OCI-LY1 (cell line): ENCODE data around the gene HCRT.

Experiments used
- H2AFZ ChIP-seq: fragments of 200-600 bp; sonication (generic), shearing (Covaris generic); 2 replicates; pipeline ENCODE4 v1.6.0; 2014; ENCODE audit warnings: antibody characterized with exemption, mild to moderate bottlenecking, low read length
- H3F3A ChIP-seq: fragments of 200-600 bp; sonication (generic), shearing (Covaris generic); 2 replicates; pipeline ENCODE4 v1.6.0; 2014; ENCODE audit warnings: mild to moderate bottlenecking, antibody characterized with exemption, low read length, moderate library complexity; ENCODE audit not compliant: insufficient read depth
- H3K27ac ChIP-seq: fragments of 200-600 bp; sonication (generic); 2 replicates; pipeline ENCODE4 v1.5.1; 2014; ENCODE audit warnings: low read length, mixed run types, mild to moderate bottlenecking, low read depth; ENCODE audit not compliant: poor library complexity, severe bottlenecking
- H3K27me3 ChIP-seq: fragments of 200-600 bp; sonication (generic); 2 replicates; pipeline ENCODE4 v1.6.0; 2014; ENCODE audit warnings: antibody characterized with exemption, mild to moderate bottlenecking, low read length, moderate library complexity; ENCODE audit not compliant: insufficient read depth
- H3K36me3 ChIP-seq: fragments of 200-600 bp; sonication (generic); 2 replicates; pipeline ENCODE4 v1.6.1; 2014; ENCODE audit warnings: mild to moderate bottlenecking, antibody characterized with exemption, low read length, moderate library complexity, mixed read lengths; ENCODE audit not compliant: insufficient read depth
- H3K4me1 ChIP-seq: fragments of 200-600 bp; sonication (generic); 2 replicates; pipeline ENCODE4 v1.5.1; 2014; ENCODE audit warnings: mild to moderate bottlenecking, low read length, moderate library complexity; ENCODE audit not compliant: insufficient read depth, severe bottlenecking
- H3K4me2 ChIP-seq: fragments of 200-600 bp; sonication (generic), shearing (Covaris generic); 2 replicates; pipeline ENCODE4 v1.6.1; 2014; ENCODE audit warnings: low read length
- H3K4me3 ChIP-seq: fragments of 200-600 bp; sonication (generic); 2 replicates; pipeline ENCODE4 v1.5.1; 2014; ENCODE audit warnings: low read length, low read depth, mild to moderate bottlenecking, mixed read lengths; ENCODE audit not compliant: poor library complexity, severe bottlenecking
- H3K79me2 ChIP-seq: fragments of 200-600 bp; shearing (Covaris generic); 2 replicates; pipeline ENCODE4 v1.6.1; 2016; ENCODE audit warnings: mixed run types, low read length, mixed read lengths; ENCODE audit not compliant: insufficient read depth
- H3K9ac ChIP-seq: fragments of 200-600 bp; sonication (generic), shearing (Covaris generic); 2 replicates; pipeline ENCODE4 v1.6.1; 2014; ENCODE audit warnings: mild to moderate bottlenecking, low read length, mixed read lengths
- H3K9me2 ChIP-seq: fragments of 200-600 bp; sonication (generic), shearing (Covaris generic); 2 replicates; pipeline ENCODE4 v1.6.1; 2014; ENCODE audit warnings: low read depth, mild to moderate bottlenecking, low read length, mixed read lengths
- H3K9me3 ChIP-seq: fragments of 200-600 bp; shearing (Covaris generic); 2 replicates; pipeline ENCODE4 v1.6.1; 2014; ENCODE audit warnings: low read length, mixed read lengths
- H4K20me1 ChIP-seq: fragments of 200-600 bp; sonication (generic), shearing (Covaris generic); 2 replicates; pipeline ENCODE4 v1.6.0; 2016; ENCODE audit warnings: mild to moderate bottlenecking, low read length; ENCODE audit not compliant: insufficient read depth
- CTCF ChIP-seq: fragments of 200-600 bp; sonication (generic), shearing (Covaris generic); IDR thresholded peaks from 2 replicates; pipeline ENCODE4 v1.5.1; 2017; ENCODE audit warnings: mild to moderate bottlenecking, antibody characterized with exemption, low read length, moderate library complexity, mixed read lengths
- EZH2 ChIP-seq: fragments of 200-600 bp; sonication (generic), shearing (Covaris generic); IDR thresholded peaks from 2 replicates; pipeline ENCODE4 v1.8.0; 2017; ENCODE audit warnings: borderline replicate concordance, mixed run types, mild to moderate bottlenecking, antibody characterized with exemption, low read length, moderate library complexity, mixed read lengths

HCRT gene

GRCh38 chr17:42193216-42193968 is 8.1 kb upstream of the HCRT start:
- peak overlapping the region; percentile 86 for H3K4me2 ChIP-seq
- H3K9ac ChIP-seq, result peak overlapping the region; percentile 79
- H2AFZ ChIP-seq, result no peak overlapping the region
- H3K4me3 ChIP-seq, result peak overlapping the region; percentile 86
- no peaks in the 10 kb centered on the region for H3K27me3 ChIP-seq
- peak overlapping the region; percentile 36 for H3K27ac ChIP-seq
- no peaks in the 10 kb centered on the region for H4K20me1 ChIP-seq
- H3K4me1 ChIP-seq, result peaks cover 11% of the 10 kb centered on the region
- TF ChIP-seq EZH2 (no peak), CTCF (peak; percentile 30; the same call in 1 of the 2 replicates)
- H3F3A ChIP-seq, result no peaks in the 10 kb centered on the region
- H3K9me3 ChIP-seq, result no peaks in the 10 kb centered on the region
- H3K36me3 ChIP-seq, result no peaks in the 10 kb centered on the region
- no peaks in the 10 kb centered on the region for H3K9me2 ChIP-seq
- no peaks in the 10 kb centered on the region for H3K79me2 ChIP-seq

- Histone ChIP-seq H3K36me3 (no peaks in the 10 kb centered on the region), H3K9ac (peak overlapping the region; percentile 79; the same call in 1 of the 2 replicates), H3F3A (no peaks in the 10 kb centered on the region), H3K79me2 (no peaks in the 10 kb centered on the region), H3K4me3 (no peak overlapping the region), H3K4me2 (peak overlapping the region; percentile 86), H3K27ac (no peak overlapping the region), H3K9me2 (no peaks in the 10 kb centered on the region), H3K9me3 (no peaks in the 10 kb centered on the region), H3K4me1 (peaks cover 11% of the 10 kb centered on the region), H2AFZ (no peak overlapping the region), H4K20me1 (no peaks in the 10 kb centered on the region), H3K27me3 (no peaks in the 10 kb centered on the region)
- TF ChIP-seq CTCF (no peak), EZH2 (no peak)
These were observed 7.2 kb upstream of the HCRT start for GRCh38 chr17:42192189-42193126.

- no peaks in the 10 kb centered on the region for H3K36me3 ChIP-seq
- no peaks in the 10 kb centered on the region for H3K9me2 ChIP-seq
- H3K27me3 ChIP-seq, result no peaks in the 10 kb centered on the region
- H3K4me2 ChIP-seq, result no peak overlapping the region
- no peak overlapping the region for H3K4me3 ChIP-seq
- H3K79me2 ChIP-seq, result no peaks in the 10 kb centered on the region
- no peaks in the 10 kb centered on the region for H3F3A ChIP-seq
- H3K9ac ChIP-seq, result no peak overlapping the region
- no peaks in the 10 kb centered on the region for H4K20me1 ChIP-seq
- peaks cover 15% of the 10 kb centered on the region for H3K4me1 ChIP-seq
- H3K27ac ChIP-seq, result no peak overlapping the region
- H3K9me3 ChIP-seq, result no peaks in the 10 kb centered on the region
- TF ChIP-seq EZH2 (no peak), CTCF (no peak)
- no peak overlapping the region for H2AFZ ChIP-seq
These were observed 6.0 kb upstream of the HCRT start for GRCh38 chr17:42191275-42191608.
